ENCODE data around the gene OR10P1.

DNA sequence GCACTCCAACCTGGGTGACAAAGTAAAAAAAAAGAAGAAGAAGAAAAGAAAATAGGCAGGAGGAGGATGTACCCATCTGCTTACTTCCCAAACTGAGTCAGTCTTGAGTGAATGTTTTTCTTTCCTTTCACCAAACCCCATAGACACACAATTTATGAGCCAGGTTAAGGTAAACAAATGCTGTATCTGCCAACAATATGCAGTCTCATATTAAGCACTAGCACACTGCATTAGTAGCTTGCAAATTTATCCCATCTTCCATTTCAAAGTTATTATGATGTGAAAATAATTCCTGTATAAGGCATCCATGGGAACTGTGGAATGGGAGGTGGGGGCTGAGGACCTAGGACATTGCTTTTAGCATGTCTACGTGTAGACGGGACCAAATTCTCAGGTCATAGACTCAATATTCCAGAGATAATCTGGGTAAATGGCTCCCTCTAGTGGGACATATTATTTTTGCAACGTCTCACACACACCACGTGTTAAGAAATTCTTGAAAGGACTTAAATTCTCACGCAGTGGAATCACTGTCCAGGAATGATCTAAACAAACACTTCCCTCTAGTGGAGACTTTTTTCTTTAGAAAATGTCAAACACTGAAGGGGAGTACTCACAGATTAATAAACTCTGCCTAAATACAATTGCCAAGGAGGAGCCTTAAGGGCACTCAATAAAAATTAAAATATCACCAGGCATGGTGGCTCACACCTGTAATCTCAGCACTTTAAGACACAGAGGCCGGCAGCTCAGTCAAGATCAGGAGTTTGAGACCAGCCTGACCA lies 17.1 kb upstream of the OR10P1 start:
- TF ChIP-seq, protein P1, sequence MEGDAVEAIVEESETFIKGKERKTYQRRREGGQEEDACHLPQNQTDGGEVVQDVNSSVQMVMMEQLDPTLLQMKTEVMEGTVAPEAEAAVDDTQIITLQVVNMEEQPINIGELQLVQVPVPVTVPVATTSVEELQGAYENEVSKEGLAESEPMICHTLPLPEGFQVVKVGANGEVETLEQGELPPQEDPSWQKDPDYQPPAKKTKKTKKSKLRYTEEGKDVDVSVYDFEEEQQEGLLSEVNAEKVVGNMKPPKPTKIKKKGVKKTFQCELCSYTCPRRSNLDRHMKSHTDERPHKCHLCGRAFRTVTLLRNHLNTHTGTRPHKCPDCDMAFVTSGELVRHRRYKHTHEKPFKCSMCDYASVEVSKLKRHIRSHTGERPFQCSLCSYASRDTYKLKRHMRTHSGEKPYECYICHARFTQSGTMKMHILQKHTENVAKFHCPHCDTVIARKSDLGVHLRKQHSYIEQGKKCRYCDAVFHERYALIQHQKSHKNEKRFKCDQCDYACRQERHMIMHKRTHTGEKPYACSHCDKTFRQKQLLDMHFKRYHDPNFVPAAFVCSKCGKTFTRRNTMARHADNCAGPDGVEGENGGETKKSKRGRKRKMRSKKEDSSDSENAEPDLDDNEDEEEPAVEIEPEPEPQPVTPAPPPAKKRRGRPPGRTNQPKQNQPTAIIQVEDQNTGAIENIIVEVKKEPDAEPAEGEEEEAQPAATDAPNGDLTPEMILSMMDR (IDR thresholded peaks at IDR 0.05; ENCODE audit: low read depth, low read length): peak; percentile 63
- TF ChIP-seq MYC (IDR thresholded peaks at IDR 0.05; ENCODE audit: low read depth, low read length) (peak; percentile 95), POLR2A (IDR thresholded peaks at IDR 0.05; ENCODE audit: extremely low read depth, insufficient read length) (no peak), MAX (IDR thresholded peaks at IDR 0.05; ENCODE audit: low read depth, low read length) (peak; percentile 97)
